Measurements from ENCODE around the gene IL17D.

DNA sequence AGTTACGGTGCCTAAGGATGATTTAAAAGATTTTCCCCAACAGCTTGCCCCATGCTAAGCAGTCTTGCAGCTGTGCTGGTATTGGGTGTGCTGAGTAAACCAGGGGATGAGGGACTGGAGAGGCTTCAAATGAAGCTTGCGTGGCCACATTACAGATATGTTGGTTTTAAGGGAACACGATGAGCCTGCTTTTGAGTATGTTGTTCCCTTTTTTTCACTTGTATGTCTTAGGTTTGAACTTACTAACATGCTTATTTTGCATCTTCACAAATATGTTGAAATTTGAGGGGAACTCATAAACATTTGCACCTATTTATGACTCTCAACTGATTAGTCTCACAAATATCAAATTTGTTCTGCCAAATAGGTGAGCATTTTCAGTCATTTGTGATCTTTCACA, 2.0 kb upstream of the IL17D start:
- TF ChIP-seq CTCF (IDR thresholded peaks at IDR 0.05; ENCODE audit: low read length) (no peak), EZH2 (IDR thresholded peaks at IDR 0.05; ENCODE audit: borderline replicate concordance, low read length) (no peak)
